ENCODE results near the gene PRR13.
"Not testable (repeated sequence)": the region's sequence is repeated elsewhere in the genome, so short reads cannot be mapped to it uniquely, and the experiment has no call there.

The PRR13 gene

GRCh38 chr12:53441040-53441833, at the start of gene PRR13:
Gene PRR13 (plus strand): TSS chr12:53441734. CDS start chr12:53442715, 981 bp downstream.
- in situ Hi-C loops (cut with HindIII; ENCODE audit: low sequenced_read_pairs) = no loop called here

GRCh38 chr12:53399896-53400295, 41.6 kb upstream of the PRR13 start:
- in situ Hi-C loops (cut with HindIII; ENCODE audit: low sequenced_read_pairs) = no loop called here

- in situ Hi-C loops (cut with HindIII; ENCODE audit: low sequenced_read_pairs) = not testable (repeated sequence)
These were observed 39.2 kb upstream of the PRR13 start for GRCh38 chr12:53402351-53402750.

- in situ Hi-C loops (cut with HindIII; ENCODE audit: low sequenced_read_pairs) = no loop called here
These were observed 38.7 kb upstream of the PRR13 start for GRCh38 chr12:53402871-53403270.

- in situ Hi-C loops (cut with HindIII; ENCODE audit: low sequenced_read_pairs) = no loop called here
These were observed 30.6 kb upstream of the PRR13 start for GRCh38 chr12:53410951-53411350.

GRCh38 chr12:53413485-53414204, 27.9 kb upstream of the PRR13 start:
- in situ Hi-C loops (cut with HindIII; ENCODE audit: low sequenced_read_pairs) = no loop called here

- in situ Hi-C loops (cut with HindIII; ENCODE audit: low sequenced_read_pairs) = no loop called here
These were observed 26.6 kb upstream of the PRR13 start for GRCh38 chr12:53414756-53415417.

- in situ Hi-C loops (cut with HindIII; ENCODE audit: low sequenced_read_pairs) = not testable (repeated sequence)
These were observed 25.7 kb upstream of the PRR13 start for GRCh38 chr12:53415752-53416389.

GRCh38 chr12:53417291-53417816, 24.2 kb upstream of the PRR13 start:
- in situ Hi-C loops (cut with HindIII; ENCODE audit: low sequenced_read_pairs) = not testable (repeated sequence)

- in situ Hi-C loops (cut with HindIII; ENCODE audit: low sequenced_read_pairs) = no loop called here
These were observed 23.3 kb upstream of the PRR13 start for GRCh38 chr12:53418221-53418620.

- in situ Hi-C loops (cut with HindIII; ENCODE audit: low sequenced_read_pairs) = no loop called here
These were observed 21.8 kb upstream of the PRR13 start for GRCh38 chr12:53419756-53420155.

GRCh38 chr12:53422247-53422646, 19.3 kb upstream of the PRR13 start:
- in situ Hi-C loops (cut with HindIII; ENCODE audit: low sequenced_read_pairs) = not testable (repeated sequence)

GRCh38 chr12:53423597-53423996, 17.9 kb upstream of the PRR13 start, which contains the start of gene AMHR2:
Gene AMHR2 (plus strand): TSS chr12:53423855. CDS start chr12:53423935, 80 bp downstream.
- in situ Hi-C loops (cut with HindIII; ENCODE audit: low sequenced_read_pairs) = no loop called here

GRCh38 chr12:53424626-53425514, 16.7 kb upstream of the PRR13 start:
- in situ Hi-C loops (cut with HindIII; ENCODE audit: low sequenced_read_pairs) = no loop called here

GRCh38 chr12:53425515-53426150, 15.9 kb upstream of the PRR13 start:
- in situ Hi-C loops (cut with HindIII; ENCODE audit: low sequenced_read_pairs) = no loop called here

GRCh38 chr12:53427905-53428594, 13.5 kb upstream of the PRR13 start:
- in situ Hi-C loops (cut with HindIII; ENCODE audit: low sequenced_read_pairs) = no loop called here

GRCh38 chr12:53428741-53429140, 12.8 kb upstream of the PRR13 start:
- in situ Hi-C loops (cut with HindIII; ENCODE audit: low sequenced_read_pairs) = no loop called here

GRCh38 chr12:53430116-53430515, 11.4 kb upstream of the PRR13 start:
- in situ Hi-C loops (cut with HindIII; ENCODE audit: low sequenced_read_pairs) = no loop called here

GRCh38 chr12:53431187-53431586, 10.3 kb upstream of the PRR13 start:
- in situ Hi-C loops (cut with HindIII; ENCODE audit: low sequenced_read_pairs) = no loop called here
